Measurements from ENCODE around the gene RGS17. TPM values are rescaled to one million over a fixed set of nuclear protein-coding genes. Genes with fewer than 3 reads are reported as not detected.
A peak's percentile ranks its signal among the peaks of the same experiment; 100 is the strongest.
"Not testable (repeated sequence)": the region's sequence is repeated elsewhere in the genome, so short reads cannot be mapped to it uniquely, and the experiment has no call there.

The RGS17 gene
- total RNA-seq, 1 experiment from 2014 or later = 3.2 TPM

DNA sequence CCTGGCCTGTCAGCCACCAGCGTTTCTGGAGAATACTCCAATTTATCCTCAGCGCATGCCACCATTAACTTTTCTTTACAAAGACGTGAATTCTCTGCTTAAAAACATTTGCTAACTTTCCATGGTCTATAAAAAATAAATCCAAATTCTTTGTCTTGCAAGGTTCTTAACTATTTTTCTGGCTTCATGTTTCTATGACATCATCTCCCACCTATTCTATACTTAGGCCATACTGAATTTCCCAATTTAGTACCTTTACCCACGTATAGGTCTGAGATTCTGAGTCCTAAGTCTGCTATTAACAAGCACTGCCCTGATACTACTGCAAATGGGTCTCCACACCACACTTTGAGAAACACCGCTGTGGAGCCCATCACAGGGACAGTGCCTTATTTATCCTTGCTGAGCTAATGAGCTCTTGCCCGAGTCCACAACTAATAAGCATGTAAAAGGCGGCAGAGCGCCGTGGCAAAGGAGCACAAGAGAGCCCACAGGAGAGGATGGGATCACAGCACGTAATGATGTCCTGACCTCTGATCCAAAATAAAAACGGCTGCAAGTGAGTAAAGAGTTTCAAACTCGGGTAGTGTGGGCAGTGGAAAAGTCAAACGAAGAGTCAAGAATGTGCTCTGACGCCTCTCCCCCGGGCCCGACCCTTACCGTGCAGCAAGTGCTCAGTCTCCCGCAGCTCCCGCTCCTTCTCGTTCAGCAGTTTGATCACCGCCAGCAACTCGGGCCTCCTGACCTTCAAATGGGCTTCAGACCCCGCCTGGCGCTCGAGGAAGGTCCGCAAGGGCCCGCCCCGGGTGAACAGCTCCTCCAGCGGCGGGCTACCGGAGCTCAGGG, 129.1 kb downstream of the RGS17 start:
- Histone ChIP-seq H4K91ac (ENCODE audit: insufficient read length, low read depth, low read length) (no peak overlapping the region), H3K23ac (ENCODE audit: insufficient read length, low read depth, low read length) (no peak overlapping the region), H2BK20ac (ENCODE audit: low read depth, low read length, poor library complexity, severe bottlenecking) (no peak overlapping the region), H3K56ac (ENCODE audit: insufficient read length, low read depth, low read length) (no peak overlapping the region), H3K4ac (ENCODE audit: low read depth, low read length) (no peak overlapping the region), H4K20me1 (ENCODE audit: control insufficient read depth, insufficient read depth, insufficient read length) (no peaks in the 10 kb centered on the region), H2BK5ac (ENCODE audit: insufficient read length, low read length) (no peak overlapping the region), H4K8ac (replicated peaks; ENCODE audit: insufficient read length, low read depth, low read length) (no peak overlapping the region), H2AFZ (ENCODE audit: low read length) (no peak overlapping the region), H2AK5ac (ENCODE audit: insufficient read length, low read length) (no peak overlapping the region), H3K27me3 (ENCODE audit: insufficient read depth, low read length) (no peaks in the 10 kb centered on the region), H3K23me2 (ENCODE audit: insufficient read length, low read depth, low read length, poor library complexity, severe bottlenecking) (peaks cover 12% of the 10 kb centered on the region), H3T11ph (ENCODE audit: low read length) (no peak overlapping the region), H3K18ac (ENCODE audit: insufficient read length, low read depth, low read length) (no peak overlapping the region), H2BK120ac (ENCODE audit: low read depth, low read length, poor library complexity, severe bottlenecking) (no peak overlapping the region), H3K9ac (ENCODE audit: extremely low read depth, insufficient read length, low read length) (peak overlapping the region; percentile 98), H3K27ac (ENCODE audit: insufficient read length, low read depth, low read length) (peak overlapping the region; percentile 63), H4K5ac (ENCODE audit: insufficient read length, low read depth, low read length) (no peak overlapping the region), H2BK15ac (ENCODE audit: low read depth, low read length) (no peak overlapping the region), H3K79me2 (ENCODE audit: insufficient read depth, low read length) (peaks cover 15% of the 10 kb centered on the region; the same call in 1 of the 2 replicates), H3K14ac (ENCODE audit: insufficient read depth, low read length) (peak overlapping the region; percentile 8; the same call in 1 of the 2 replicates), H2BK12ac (ENCODE audit: insufficient read length, low read depth, low read length) (no peak overlapping the region), H3K4me1 (ENCODE audit: insufficient read depth, low read length) (no peaks in the 10 kb centered on the region), H3K79me1 (ENCODE audit: insufficient read depth, low read depth, low read length, poor library complexity, severe bottlenecking) (no peaks in the 10 kb centered on the region), H3K4me2 (ENCODE audit: insufficient read depth, insufficient read length, low read length) (peak overlapping the region; percentile 98), H3K9me3 (ENCODE audit: control insufficient read depth, low read depth, low read length) (no peaks in the 10 kb centered on the region)
- H3K4me1 Mint-ChIP-seq = peaks cover 19 to 22% of the 10 kb centered on the region in 2 experiments
- no peaks in the 10 kb centered on the region for H3K27me3 Mint-ChIP-seq (ENCODE audit: low read depth)
- DNase-seq = no peak
- no CpG with 5 or more reads among the region's 31 CpGs for WGBS (ENCODE audit: extremely low coverage, insufficient read length, low lambda C conversion rate)
- H3K4me3 Mint-ChIP-seq = peak overlapping the region; percentile 95 to 98
- H3K36me3 Mint-ChIP-seq (ENCODE audit: insufficient read depth in 1 of 3, low read depth in 3 of 3) = peaks cover 4 to 19% (median 15%) of the 10 kb centered on the region in 3 experiments; a peak in 5 of 7 replicates
- H3K9me3 Mint-ChIP-seq = no peaks in the 10 kb centered on the region
- peak overlapping the region; percentile 85 to 98 (median 97) for H3K27ac Mint-ChIP-seq
- TF ChIP-seq, protein P1, sequence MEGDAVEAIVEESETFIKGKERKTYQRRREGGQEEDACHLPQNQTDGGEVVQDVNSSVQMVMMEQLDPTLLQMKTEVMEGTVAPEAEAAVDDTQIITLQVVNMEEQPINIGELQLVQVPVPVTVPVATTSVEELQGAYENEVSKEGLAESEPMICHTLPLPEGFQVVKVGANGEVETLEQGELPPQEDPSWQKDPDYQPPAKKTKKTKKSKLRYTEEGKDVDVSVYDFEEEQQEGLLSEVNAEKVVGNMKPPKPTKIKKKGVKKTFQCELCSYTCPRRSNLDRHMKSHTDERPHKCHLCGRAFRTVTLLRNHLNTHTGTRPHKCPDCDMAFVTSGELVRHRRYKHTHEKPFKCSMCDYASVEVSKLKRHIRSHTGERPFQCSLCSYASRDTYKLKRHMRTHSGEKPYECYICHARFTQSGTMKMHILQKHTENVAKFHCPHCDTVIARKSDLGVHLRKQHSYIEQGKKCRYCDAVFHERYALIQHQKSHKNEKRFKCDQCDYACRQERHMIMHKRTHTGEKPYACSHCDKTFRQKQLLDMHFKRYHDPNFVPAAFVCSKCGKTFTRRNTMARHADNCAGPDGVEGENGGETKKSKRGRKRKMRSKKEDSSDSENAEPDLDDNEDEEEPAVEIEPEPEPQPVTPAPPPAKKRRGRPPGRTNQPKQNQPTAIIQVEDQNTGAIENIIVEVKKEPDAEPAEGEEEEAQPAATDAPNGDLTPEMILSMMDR (conservative IDR thresholded peaks at IDR 0.05) = no peak

DNA sequence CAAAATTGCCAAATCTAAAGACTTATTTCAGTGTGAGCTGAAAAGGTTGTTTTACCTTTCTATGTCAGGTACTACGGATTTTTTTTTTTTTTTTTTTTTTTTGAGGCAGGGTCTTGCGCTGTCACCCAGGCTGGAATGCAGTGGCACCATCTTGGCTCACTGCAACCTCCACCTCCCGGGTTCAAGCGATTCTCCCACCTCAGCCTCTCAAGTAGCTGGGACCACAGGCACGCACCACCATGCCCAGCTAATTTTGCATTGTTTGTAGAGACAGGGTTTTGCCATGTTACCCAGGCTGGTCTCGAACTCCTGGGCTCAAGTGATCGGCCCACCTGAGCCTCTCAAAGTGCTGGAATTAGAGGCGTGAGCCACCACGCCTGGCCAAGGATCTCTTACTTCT, 130.3 kb downstream of the RGS17 start:
- H3K18ac ChIP-seq (ENCODE audit: insufficient read length, low read depth, low read length); H4K91ac ChIP-seq (ENCODE audit: insufficient read length, low read depth, low read length); H3K27me3 Mint-ChIP-seq (ENCODE audit: low read depth); H3K27me3 ChIP-seq (ENCODE audit: insufficient read depth, low read length); H2AFZ ChIP-seq (ENCODE audit: low read length); H3K4me1 ChIP-seq (ENCODE audit: insufficient read depth, low read length); DNase-seq; H4K5ac ChIP-seq (ENCODE audit: insufficient read length, low read depth, low read length); H3K27ac ChIP-seq (ENCODE audit: insufficient read length, low read depth, low read length); H2BK120ac ChIP-seq (ENCODE audit: low read depth, low read length, poor library complexity, severe bottlenecking); H2BK20ac ChIP-seq (ENCODE audit: low read depth, low read length, poor library complexity, severe bottlenecking); H3K9me3 Mint-ChIP-seq; H2AK5ac ChIP-seq (ENCODE audit: insufficient read length, low read length); H3T11ph ChIP-seq (ENCODE audit: low read length); H4K8ac ChIP-seq (replicated peaks; ENCODE audit: insufficient read length, low read depth, low read length); H3K56ac ChIP-seq (ENCODE audit: insufficient read length, low read depth, low read length); H2BK15ac ChIP-seq (ENCODE audit: low read depth, low read length); H3K14ac ChIP-seq (ENCODE audit: insufficient read depth, low read length); H4K20me1 ChIP-seq (ENCODE audit: control insufficient read depth, insufficient read depth, insufficient read length); H3K9me3 ChIP-seq (ENCODE audit: control insufficient read depth, low read depth, low read length); H2BK5ac ChIP-seq (ENCODE audit: insufficient read length, low read length); H3K4ac ChIP-seq (ENCODE audit: low read depth, low read length); H3K79me1 ChIP-seq (ENCODE audit: insufficient read depth, low read depth, low read length, poor library complexity, severe bottlenecking); H3K23ac ChIP-seq (ENCODE audit: insufficient read length, low read depth, low read length); H3K9ac ChIP-seq (ENCODE audit: extremely low read depth, insufficient read length, low read length); H2BK12ac ChIP-seq (ENCODE audit: insufficient read length, low read depth, low read length); H3K27ac Mint-ChIP-seq: not testable (repeated sequence)
- H3K4me2 ChIP-seq (ENCODE audit: insufficient read depth, insufficient read length, low read length) = peak overlapping the region; percentile 98
- H3K79me2 ChIP-seq (ENCODE audit: insufficient read depth, low read length) = peaks cover 15% of the 10 kb centered on the region; the same call in 1 of the 2 replicates
- H3K4me3 Mint-ChIP-seq = peak overlapping the region; percentile 95 to 98
- peaks cover 6 to 25% (median 21%) of the 10 kb centered on the region in 3 experiments; a peak in 5 of 7 replicates for H3K36me3 Mint-ChIP-seq (ENCODE audit: insufficient read depth in 1 of 3, low read depth in 3 of 3)
- no CpG with 5 or more reads among the region's 9 CpGs for WGBS (ENCODE audit: extremely low coverage, insufficient read length, low lambda C conversion rate)
- peaks cover 12% of the 10 kb centered on the region for H3K23me2 ChIP-seq (ENCODE audit: insufficient read length, low read depth, low read length, poor library complexity, severe bottlenecking)
- H3K4me1 Mint-ChIP-seq = peaks cover 19 to 22% of the 10 kb centered on the region in 2 experiments
